ENCODE measurements around the gene TANC1. TPM values are rescaled to one million over a fixed set of nuclear protein-coding genes. Genes with fewer than 3 reads are reported as not detected.
"Not testable (repeated sequence)": the region's sequence is repeated elsewhere in the genome, so short reads cannot be mapped to it uniquely, and the experiment has no call there.

Gene TANC1
- total RNA-seq, 2 experiments from 2014 or later = 0.89 to 1.1 TPM

DNA sequence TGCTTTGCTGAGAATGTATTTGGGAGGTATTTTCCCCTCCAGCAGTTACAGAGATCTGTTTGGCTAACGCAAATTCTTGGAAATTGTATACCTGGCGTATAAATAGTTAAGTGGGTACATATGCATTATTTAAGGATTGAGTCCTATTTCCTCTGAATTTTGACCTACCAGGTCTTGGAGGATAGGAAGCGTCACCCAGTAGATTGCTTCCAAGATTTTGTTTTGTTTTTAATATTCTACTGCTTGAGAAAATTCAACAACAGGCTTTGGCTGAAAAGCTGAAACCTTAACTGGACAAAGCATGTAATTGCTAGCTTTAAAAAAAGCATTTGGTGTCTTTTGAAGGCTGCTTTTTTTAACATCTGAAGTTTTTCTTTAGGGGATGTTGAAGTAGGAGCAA is 168.0 kb downstream of the TANC1 start:
- no peak for DNase-seq
- Mint-ChIP-seq H3K9me3 (ENCODE audit: low read depth) (no peaks in the 10 kb centered on the region), H3K36me3 (ENCODE audit: low read depth) (no peaks in the 10 kb centered on the region), H3K4me1 (no peaks in the 10 kb centered on the region), H3K27me3 (no peaks in the 10 kb centered on the region), H3K4me3 (no peak overlapping the region), H3K27ac (no peak overlapping the region)
- ATAC-seq = no peak
- POLR2A ChIA-PET = no interaction called here
- CTCF ChIA-PET = no interaction called here
- intact Hi-C loops (cut with DNase I, micrococcal nuclease) = loop anchor here in 1 of 2 experiments (10.0 kb wide), 1 partner anchor 668 kb away; no protein-coding TSS in a partner anchor

DNA sequence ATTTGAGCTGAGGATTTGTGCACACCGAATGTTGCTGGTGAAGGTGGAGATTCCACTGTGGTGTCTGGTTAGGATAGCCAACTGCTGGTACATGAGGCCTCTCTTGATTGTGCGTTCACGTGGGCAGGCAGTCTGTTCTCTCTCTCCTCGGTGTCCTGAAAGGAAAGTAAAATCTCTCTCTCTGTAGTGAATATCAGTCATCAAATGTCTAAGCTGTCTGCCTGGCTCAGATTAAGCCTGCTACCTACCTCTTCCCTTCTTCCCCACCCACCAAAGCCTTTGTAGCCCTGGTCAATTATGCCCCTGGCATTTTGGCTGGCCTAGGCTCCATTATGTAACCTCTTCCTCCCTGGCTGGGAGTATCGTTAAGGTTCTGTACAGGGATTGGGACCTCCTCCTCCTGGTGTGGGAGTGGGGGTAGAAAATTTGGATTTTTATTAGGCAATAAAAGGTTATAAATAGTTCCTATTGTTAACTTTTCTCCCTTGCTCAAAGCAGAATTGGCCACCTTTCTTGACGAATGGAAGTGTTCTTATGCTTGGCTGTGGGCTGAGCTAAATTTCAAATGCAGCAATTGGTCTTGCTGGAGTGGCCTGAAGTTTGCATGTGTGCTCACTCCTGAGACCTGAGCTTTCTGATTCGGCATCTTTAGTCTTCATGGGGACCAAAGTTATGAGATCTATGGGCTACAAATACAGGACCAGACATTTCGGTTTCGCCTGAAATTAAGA is 169.2 kb downstream of the TANC1 start:
- ATAC-seq (no peak), DNase-seq (no peak)
- H3K36me3 Mint-ChIP-seq (ENCODE audit: low read depth) = no peaks in the 10 kb centered on the region
- H3K4me1 Mint-ChIP-seq = no peaks in the 10 kb centered on the region
- CTCF ChIA-PET = no interaction called here
- no peaks in the 10 kb centered on the region for H3K9me3 Mint-ChIP-seq (ENCODE audit: low read depth)
- H3K27ac Mint-ChIP-seq = no peak overlapping the region
- no peaks in the 10 kb centered on the region for H3K27me3 Mint-ChIP-seq
- intact Hi-C loops (cut with DNase I, micrococcal nuclease) = loop anchor here in 1 of 2 experiments (10.0 kb wide), 1 partner anchor 667 kb away; no protein-coding TSS in a partner anchor
- H3K4me3 Mint-ChIP-seq = no peak overlapping the region
- POLR2A ChIA-PET = no interaction called here

DNA sequence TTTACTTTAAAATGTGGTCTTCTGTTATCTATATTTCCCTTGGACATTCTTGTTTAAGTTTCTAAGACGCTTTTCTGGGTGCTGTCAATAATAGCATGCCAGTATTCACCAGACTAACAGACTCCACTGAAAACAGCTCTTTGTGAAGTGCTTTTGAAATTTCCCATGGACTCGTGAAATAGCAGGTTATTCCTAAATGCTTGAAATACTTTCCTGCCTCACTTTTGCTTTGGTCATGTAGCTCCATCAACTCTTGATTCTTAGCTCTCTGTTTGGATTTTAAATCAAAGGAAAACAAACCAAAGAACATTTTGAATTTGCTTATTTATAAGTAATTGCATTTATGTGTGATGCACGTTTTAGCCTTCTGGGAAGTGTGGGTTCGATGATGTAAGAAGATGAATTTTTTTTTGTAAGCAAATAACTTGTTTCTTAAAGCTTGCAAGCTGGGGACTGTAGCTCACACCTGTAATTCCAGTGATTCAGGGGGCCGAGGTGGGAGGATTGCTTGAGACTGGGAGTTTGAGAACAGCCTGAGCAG is 170.3 kb downstream of the TANC1 start:
- H3K4me1 Mint-ChIP-seq = no peaks in the 10 kb centered on the region
- no peaks in the 10 kb centered on the region for H3K9me3 Mint-ChIP-seq (ENCODE audit: low read depth)
- H3K4me3 Mint-ChIP-seq = no peak overlapping the region
- ATAC-seq (no peak), DNase-seq (no peak)
- intact Hi-C loops (cut with DNase I, micrococcal nuclease) = loop anchor here in 1 of 2 experiments (10.0 kb wide), 1 partner anchor 666 kb away; no protein-coding TSS in a partner anchor
- H3K27ac Mint-ChIP-seq = no peak overlapping the region
- ChIA-PET CTCF (interaction anchor here (0.6 kb wide), 1 partner anchor 595 kb away, joined by 4 read pairs; no protein-coding TSS in a partner anchor), POLR2A (no interaction called here)
- no peaks in the 10 kb centered on the region for H3K27me3 Mint-ChIP-seq
- no peaks in the 10 kb centered on the region for H3K36me3 Mint-ChIP-seq (ENCODE audit: low read depth)

DNA sequence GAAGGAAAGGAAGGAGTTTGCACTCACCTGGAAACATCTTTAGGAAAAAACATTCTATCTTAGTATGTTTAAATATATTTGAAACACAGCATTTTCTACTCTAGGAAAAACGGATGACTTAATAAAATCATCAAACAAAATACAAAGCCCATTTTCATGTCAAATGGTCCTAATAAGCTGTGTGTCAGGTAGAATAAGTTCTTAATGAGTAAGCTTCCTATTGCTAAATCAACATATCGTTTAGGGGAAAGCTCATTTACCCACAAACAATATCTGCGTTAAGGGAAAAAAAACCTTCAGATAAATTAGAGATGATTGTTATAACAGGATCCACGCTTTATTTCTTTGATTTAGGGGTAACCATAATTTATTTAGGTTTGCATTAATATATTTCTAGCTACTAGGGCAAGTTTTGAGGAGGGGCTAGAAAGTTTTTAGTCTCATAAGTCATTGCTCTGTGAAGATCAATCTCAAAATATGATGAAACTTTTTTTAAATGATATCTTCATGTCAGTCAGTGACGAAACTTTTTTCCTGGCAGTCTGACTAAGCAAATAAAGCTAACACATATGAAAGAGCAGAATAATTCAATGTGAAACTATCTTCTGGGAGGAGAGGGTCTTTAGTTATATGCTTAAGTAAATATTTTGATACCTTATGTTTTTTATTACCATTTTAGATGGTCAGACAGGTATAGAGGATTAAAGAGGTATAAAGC is 170.9 kb downstream of the TANC1 start:
- Mint-ChIP-seq H3K4me3 (no peak overlapping the region), H3K36me3 (ENCODE audit: low read depth) (no peaks in the 10 kb centered on the region), H3K4me1 (no peaks in the 10 kb centered on the region), H3K27me3 (no peaks in the 10 kb centered on the region), H3K9me3 (ENCODE audit: low read depth) (no peaks in the 10 kb centered on the region), H3K27ac (no peak overlapping the region)
- ATAC-seq (no peak), DNase-seq (no peak)
- CTCF ChIA-PET = interaction anchor here (0.6 to 0.8 kb wide), 2 partner anchors 21 to 594 kb away, joined by 4 read pairs; no protein-coding TSS in a partner anchor
- intact Hi-C loops (cut with DNase I, micrococcal nuclease) = loop anchor here in 1 of 2 experiments (10.0 kb wide), 1 partner anchor 665 kb away; no protein-coding TSS in a partner anchor
- POLR2A ChIA-PET = no interaction called here

DNA sequence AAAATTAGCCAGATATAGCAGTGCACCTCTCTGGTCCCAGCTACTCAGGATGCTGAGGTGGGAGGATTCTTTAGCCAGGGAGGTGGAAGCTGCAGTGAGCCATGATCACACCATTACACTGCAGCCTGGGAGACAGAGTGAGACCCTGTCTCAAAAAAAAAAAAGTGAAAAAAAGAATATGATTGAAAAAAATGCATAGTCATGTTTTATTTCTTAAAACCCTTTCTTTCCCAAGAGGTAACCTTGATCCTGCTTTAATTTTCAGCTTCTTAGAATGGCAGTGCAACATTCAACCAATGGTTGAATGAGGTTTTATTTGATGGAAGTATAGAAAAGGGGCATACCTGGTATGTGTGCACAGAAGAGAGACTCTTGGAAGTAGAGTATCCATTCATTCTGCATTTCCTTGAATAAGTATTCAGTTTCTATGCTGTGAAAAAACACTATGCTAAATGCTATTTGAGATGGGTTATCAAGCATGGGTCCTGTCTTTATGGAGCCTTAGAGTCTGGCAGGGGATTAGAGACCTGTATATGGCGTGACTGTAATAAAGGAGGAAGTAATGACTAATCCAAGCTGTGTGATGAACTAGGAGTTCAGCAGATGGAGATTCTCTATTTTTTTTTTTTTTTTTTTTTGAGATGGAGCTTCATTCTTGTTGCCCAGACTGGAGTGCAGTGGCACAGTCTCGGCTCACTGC is 171.8 kb downstream of the TANC1 start:
- intact Hi-C loops (cut with DNase I, micrococcal nuclease) = no loop called here
- no peak for ATAC-seq

DNA sequence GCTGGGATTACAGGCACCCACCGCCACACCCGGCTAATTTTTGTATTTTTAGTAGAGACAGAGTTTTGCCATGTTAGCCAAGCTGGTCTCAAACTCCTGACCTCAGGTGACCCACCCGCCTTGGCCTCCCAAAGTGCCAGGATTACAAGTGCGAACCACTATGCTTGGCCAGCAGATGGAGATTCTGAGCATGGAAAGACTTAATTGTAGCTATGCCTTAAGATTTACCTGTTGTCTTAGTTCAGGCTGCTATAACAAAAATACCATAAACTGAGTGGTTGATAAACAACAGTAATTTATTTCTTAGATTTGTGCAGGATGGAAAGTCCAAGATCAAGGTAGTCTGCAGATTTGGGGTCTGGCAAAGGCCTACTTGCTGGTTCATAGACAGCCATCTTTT is 172.4 kb downstream of the TANC1 start:
- CTCF ChIA-PET = interaction anchor here (0.6 to 1.5 kb wide), 2 partner anchors 827 to 890 kb away, joined by 3 read pairs; no protein-coding TSS in a partner anchor
- H3K27me3 Mint-ChIP-seq; H3K36me3 Mint-ChIP-seq (ENCODE audit: low read depth); DNase-seq; H3K27ac Mint-ChIP-seq; ATAC-seq; H3K4me1 Mint-ChIP-seq; H3K4me3 Mint-ChIP-seq; intact Hi-C loops (cut with DNase I, micrococcal nuclease); POLR2A ChIA-PET; H3K9me3 Mint-ChIP-seq (ENCODE audit: low read depth): not testable (repeated sequence)

More for the DNA sequence above, 171.8 kb downstream of the TANC1 start:
- Mint-ChIP-seq H3K4me1 (no peaks in the 10 kb centered on the region), H3K36me3 (ENCODE audit: low read depth) (no peaks in the 10 kb centered on the region), H3K4me3 (no peak overlapping the region), H3K27ac (no peak overlapping the region), H3K9me3 (ENCODE audit: low read depth) (no peaks in the 10 kb centered on the region), H3K27me3 (no peaks in the 10 kb centered on the region)
- DNase-seq = no peak
- ChIA-PET CTCF (interaction anchor here (0.6 to 0.8 kb wide), 2 partner anchors 22 to 890 kb away, joined by 3 to 4 read pairs; no protein-coding TSS in a partner anchor), POLR2A (no interaction called here)

DNA sequence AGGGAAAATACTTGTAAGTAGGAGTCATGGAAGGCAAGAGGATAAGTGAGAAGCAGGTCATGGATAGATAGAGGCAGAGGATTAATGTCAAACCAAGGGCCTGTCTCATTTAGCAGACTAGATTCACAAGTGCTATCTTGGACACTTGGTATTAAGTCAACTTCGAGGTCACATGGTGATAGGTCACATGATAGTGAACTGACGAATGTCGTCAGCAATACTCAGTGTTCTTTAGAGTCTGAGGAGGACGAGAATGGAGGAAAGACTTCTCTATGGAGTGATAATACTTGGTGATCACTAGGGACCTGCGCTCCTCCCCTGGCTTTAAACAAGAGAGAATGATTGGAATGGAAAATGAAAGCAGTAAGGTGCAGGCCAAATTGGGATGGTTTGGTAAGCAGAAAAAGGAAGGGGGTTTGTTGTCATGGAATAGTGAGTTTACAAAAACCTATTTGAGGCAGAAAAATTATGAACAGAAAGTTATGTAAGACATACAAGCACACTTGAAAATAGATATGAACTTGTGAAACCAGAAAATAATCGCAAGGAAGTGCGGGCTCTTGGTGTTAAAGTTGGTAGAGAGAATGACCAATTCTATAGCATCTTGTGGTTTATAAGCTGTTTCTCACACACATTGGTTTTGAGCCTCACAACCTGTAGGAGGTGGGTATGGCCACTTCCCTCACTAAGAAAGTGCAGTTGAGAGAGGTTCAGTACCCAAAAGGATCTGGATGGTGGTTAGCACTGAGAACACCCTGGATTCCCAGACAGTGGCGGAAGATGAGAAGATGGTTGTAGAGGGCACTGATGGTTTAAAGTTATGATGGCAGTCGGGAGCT is 176.6 kb downstream of the TANC1 start:
- H3K27ac Mint-ChIP-seq = no peak overlapping the region
- H3K27me3 Mint-ChIP-seq = no peaks in the 10 kb centered on the region
- DNase-seq (no peak), ATAC-seq (no peak)
- no peaks in the 10 kb centered on the region for H3K9me3 Mint-ChIP-seq (ENCODE audit: low read depth)
- no peak overlapping the region for H3K4me3 Mint-ChIP-seq
- POLR2A ChIA-PET = no interaction called here
- intact Hi-C loops (cut with DNase I, micrococcal nuclease) = no loop called here
- CTCF ChIA-PET = no interaction called here
- no peaks in the 10 kb centered on the region for H3K36me3 Mint-ChIP-seq (ENCODE audit: low read depth)
- peaks cover 15% of the 10 kb centered on the region for H3K4me1 Mint-ChIP-seq

DNA sequence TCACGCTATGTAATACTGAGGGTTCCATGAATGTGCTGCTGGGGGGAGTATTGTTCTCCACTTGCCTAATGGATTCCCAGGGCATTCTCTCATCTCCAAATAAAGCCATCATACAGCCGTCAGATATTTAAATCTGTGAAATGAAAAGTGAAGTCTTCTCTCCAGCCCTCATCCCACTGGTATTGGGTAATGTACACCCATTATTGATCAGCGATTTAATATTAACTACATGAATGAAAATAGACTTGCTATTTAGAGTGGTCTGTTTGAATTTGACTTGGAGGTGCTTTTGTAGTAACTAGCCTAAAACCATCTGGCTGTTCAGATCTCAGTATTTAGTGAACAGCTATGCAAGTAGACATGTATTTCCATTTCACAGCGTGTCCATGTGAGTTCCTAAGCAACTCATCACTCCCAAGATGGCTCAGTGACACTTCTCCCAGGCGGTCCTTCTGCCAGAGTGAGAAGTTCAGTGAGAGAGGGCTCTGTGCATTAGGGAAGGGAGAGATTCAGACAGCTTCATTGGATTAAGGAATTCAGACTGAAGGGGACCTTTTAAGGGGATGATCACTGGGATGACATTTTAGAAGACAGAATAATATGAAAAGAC is 177.4 kb downstream of the TANC1 start:
- no peak overlapping the region for H3K4me3 Mint-ChIP-seq
- ATAC-seq (no peak), DNase-seq (no peak)
- ChIA-PET POLR2A (no interaction called here), CTCF (interaction anchor here (1.0 to 1.1 kb wide), 2 partner anchors 10 to 27 kb away, joined by 4 to 7 read pairs; no protein-coding TSS in a partner anchor)
- H3K27me3 Mint-ChIP-seq = no peaks in the 10 kb centered on the region
- no peak overlapping the region for H3K27ac Mint-ChIP-seq
- H3K4me1 Mint-ChIP-seq = peaks cover 15% of the 10 kb centered on the region
- no peaks in the 10 kb centered on the region for H3K36me3 Mint-ChIP-seq (ENCODE audit: low read depth)
- no peaks in the 10 kb centered on the region for H3K9me3 Mint-ChIP-seq (ENCODE audit: low read depth)
- intact Hi-C loops (cut with DNase I, micrococcal nuclease) = no loop called here

DNA sequence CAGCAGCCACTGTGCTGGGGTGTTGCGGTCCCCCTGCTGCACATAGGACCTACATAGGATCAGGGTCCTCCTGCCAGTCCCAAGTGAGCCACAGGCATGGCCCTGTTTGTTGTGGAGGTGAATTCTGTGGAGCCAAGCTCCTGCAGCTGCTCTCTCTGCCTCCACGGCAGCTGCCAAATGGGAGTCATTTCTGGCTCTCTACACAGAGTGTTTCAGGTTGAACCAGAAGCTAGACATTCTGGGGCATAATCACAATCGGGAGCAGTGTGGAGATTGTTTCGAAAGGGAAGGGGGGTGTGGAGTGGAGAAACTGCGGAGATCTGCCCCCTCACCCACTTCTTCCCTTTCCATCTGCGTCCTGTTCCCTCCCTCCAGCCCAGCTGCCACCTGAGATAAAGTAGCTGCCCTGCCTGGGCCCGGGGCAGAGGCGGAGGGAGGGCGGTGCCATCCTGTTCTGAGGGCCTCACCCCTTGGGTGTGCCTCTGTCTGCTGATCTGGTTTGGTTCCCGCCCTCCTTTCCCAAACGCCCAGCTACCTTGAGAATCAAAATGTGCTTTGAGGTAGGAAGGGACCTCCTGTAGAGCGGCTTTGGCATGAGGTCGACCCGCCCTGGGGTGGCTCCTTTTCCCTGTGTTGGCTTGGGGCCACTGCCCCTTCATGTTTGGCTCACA is 178.7 kb downstream of the TANC1 start:
- no peaks in the 10 kb centered on the region for H3K36me3 Mint-ChIP-seq (ENCODE audit: low read depth)
- ChIA-PET POLR2A (no interaction called here), CTCF (interaction anchor here (0.6 to 1.1 kb wide), 5 partner anchors 8 to 237 kb away, joined by 3 to 7 read pairs (median 4); no protein-coding TSS in a partner anchor)
- no peak overlapping the region for H3K27ac Mint-ChIP-seq
- DNase-seq (peak; percentile 30), ATAC-seq (peak; percentile 79)
- H3K4me3 Mint-ChIP-seq = no peak overlapping the region
- intact Hi-C loops (cut with DNase I, micrococcal nuclease) = no loop called here
- H3K4me1 Mint-ChIP-seq = peaks cover 18% of the 10 kb centered on the region
- no peaks in the 10 kb centered on the region for H3K9me3 Mint-ChIP-seq (ENCODE audit: low read depth)
- H3K27me3 Mint-ChIP-seq = no peaks in the 10 kb centered on the region

DNA sequence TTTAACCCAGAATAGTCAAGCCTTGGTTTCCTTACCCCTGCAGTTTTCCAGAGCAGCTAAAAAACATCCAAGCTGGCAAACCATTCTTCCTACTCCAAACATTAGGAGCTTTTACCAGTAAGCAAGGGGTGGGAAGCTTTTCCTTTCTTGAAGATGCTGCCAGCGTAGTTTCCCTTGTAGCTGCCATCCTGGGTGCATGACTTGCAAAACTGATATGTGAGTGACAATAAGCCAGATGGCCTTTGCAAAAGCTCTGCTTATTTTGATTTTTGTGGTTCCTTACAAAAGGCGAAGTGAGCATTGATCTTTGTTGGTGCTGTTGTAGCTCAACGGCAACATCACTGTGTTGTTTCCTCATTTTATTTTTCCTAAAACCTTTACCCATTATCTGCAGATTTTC is 179.2 kb downstream of the TANC1 start:
- CTCF ChIA-PET = interaction anchor here (0.6 to 1.1 kb wide), 4 partner anchors 29 to 365 kb away, joined by 3 to 4 read pairs (median 4); no protein-coding TSS in a partner anchor
- POLR2A ChIA-PET = no interaction called here
- peaks cover 19% of the 10 kb centered on the region for H3K4me1 Mint-ChIP-seq
- no peaks in the 10 kb centered on the region for H3K9me3 Mint-ChIP-seq (ENCODE audit: low read depth)
- DNase-seq (no peak), ATAC-seq (no peak)
- intact Hi-C loops (cut with DNase I, micrococcal nuclease) = no loop called here
- no peak overlapping the region for H3K27ac Mint-ChIP-seq
- no peaks in the 10 kb centered on the region for H3K27me3 Mint-ChIP-seq
- H3K36me3 Mint-ChIP-seq (ENCODE audit: low read depth) = no peaks in the 10 kb centered on the region
- no peak overlapping the region for H3K4me3 Mint-ChIP-seq

Measured in activated CD4-positive, alpha-beta T cell treated with anti-CD3 and anti-CD28 coated beads for 36 hours (primary cell).